ENCODE results near the gene ATP8A2. TPM values are rescaled to one million over a fixed set of nuclear protein-coding genes. Genes with fewer than 3 reads are reported as not detected.

ATP8A2 gene
- total and polyA plus RNA-seq, 10 of the 15 experiments (the other 5 are each of a cell fraction or from before 2014, with no cell fraction given): 0.01 to 0.04 (median 0.04) TPM; not detected in 7

DNA sequence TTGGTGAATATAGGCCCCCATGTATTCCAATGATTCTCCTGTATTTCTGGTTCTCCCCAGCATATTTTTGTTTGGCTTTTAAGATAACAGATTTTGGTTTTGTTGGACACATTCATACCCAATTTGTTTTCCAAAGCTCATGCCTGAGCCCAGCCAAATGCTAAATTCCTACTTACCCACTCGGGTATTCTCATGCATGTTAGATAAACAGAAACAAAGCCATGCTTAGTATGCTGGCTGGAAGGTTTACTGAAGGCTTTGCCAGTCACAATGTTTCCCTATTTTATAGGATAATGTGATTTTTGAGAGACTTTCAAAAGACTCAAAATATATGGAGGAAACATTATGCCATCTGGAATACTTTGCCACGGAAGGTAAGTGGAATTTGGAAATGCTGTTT lies 206.8 kb downstream of the ATP8A2 start:
- no peaks in the 10 kb centered on the region for H4K20me1 ChIP-seq (ENCODE audit: control insufficient read depth, insufficient read depth)
- ATAC-seq (no peak), FAIRE-seq (no peak), DNase-seq (ENCODE audit: low read depth, low spot score) (no peak)
- no peaks in the 10 kb centered on the region for H3K79me2 ChIP-seq (ENCODE audit: control insufficient read depth, insufficient read depth, low read length)
- H2AFZ ChIP-seq (ENCODE audit: control insufficient read depth, low read depth, low read length): no peak overlapping the region
- ChIA-PET POLR2A (no interaction called here), SMC1A (ENCODE audit: uncharacterized antibody, unreplicated experiment) (no interaction called here), CTCF (interaction anchor here (1.1 kb wide), 1 partner anchor 10 kb away, joined by 4 read pairs; no protein-coding TSS in a partner anchor), RAD21 (ENCODE audit: unreplicated experiment) (no interaction called here)
- intact Hi-C loops (cut with micrococcal nuclease; ENCODE audit: unreplicated experiment) (no loop called here), in situ Hi-C loops (cut with MboI) (no loop called here)
- no peak overlapping the region for H3K4me3 ChIP-seq
- H3K27ac ChIP-seq (ENCODE audit: control insufficient read depth, insufficient read depth): no peak overlapping the region
- TF ChIP-seq FOXM1 (IDR thresholded peaks at IDR 0.05; ENCODE audit: low read depth, low read length): no peak
- no peak for TF ChIP-seq CEBPB (IDR thresholded peaks at IDR 0.05; ENCODE audit: borderline replicate concordance in 1 of 2, low read depth in 2 of 2, low read length in 2 of 2)
- no peak for TF ChIP-seq ZNF24 (IDR thresholded peaks at IDR 0.05)
- no peak for TF ChIP-seq CBX3 (IDR thresholded peaks at IDR 0.05; ENCODE audit: borderline replicate concordance, low read depth)
- TF ChIP-seq HDAC6 (IDR thresholded peaks at IDR 0.05; ENCODE audit: unreplicated experiment): no peak
- no peak for TF ChIP-seq ZBED1 (IDR thresholded peaks at IDR 0.05; ENCODE audit: borderline replicate concordance)
- no peak for TF ChIP-seq KLF5 (IDR thresholded peaks at IDR 0.05; ENCODE audit: partially characterized antibody)
- no peak overlapping the region for H3K4me2 ChIP-seq (ENCODE audit: control insufficient read depth, insufficient read depth)
- BruUV-seq (replicated peaks): no TSS peak
- no peaks in the 10 kb centered on the region for H3K9me3 ChIP-seq (replicated peaks; ENCODE audit: control insufficient read depth, insufficient read depth, low read length)
- no peak overlapping the region for H3K9ac ChIP-seq (ENCODE audit: control insufficient read depth, insufficient read depth, low read length)
- H3K4me1 ChIP-seq (ENCODE audit: control insufficient read depth, insufficient read depth, low read length): no peaks in the 10 kb centered on the region
- WGBS (ENCODE audit: insufficient coverage, insufficient replicate concordance, low lambda C conversion rate, missing lambda C conversion rate): 0% methylated on average over 2 of the region's 2 CpGs
- H3K36me3 ChIP-seq (ENCODE audit: control insufficient read depth in 2 of 2, insufficient read depth in 2 of 2, low read length in 1 of 2): no peaks in the 10 kb centered on the region
- peaks cover 0 to under 1% of the 10 kb centered on the region in 2 experiments; a peak in 1 of 4 replicates for H3K27me3 ChIP-seq (replicated peaks in 1 of 2; ENCODE audit: control insufficient read depth in 2 of 2, insufficient read depth in 2 of 2, low read length in 1 of 2)

DNA sequence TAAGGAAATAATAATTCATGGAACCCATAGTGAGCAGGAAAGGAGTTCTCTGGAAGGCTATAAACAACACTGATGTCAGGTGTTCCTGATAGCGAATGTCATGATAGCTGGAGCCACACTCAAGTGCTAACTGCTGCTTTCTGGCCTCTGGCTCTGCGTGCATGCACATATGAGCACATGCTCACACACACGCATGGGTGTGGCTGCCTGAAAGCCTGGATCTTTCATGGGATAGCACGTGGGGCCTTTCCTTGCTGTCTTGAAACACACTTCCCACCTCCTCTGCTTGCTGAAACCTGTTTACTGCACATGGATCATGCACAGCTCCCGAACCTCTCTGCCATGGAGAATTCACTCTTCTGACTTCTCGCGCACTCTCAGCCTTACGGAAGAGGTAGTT lies 207.4 kb downstream of the ATP8A2 start:
- Histone ChIP-seq H3K4me1 (ENCODE audit: control insufficient read depth, insufficient read depth, low read length) (no peaks in the 10 kb centered on the region), H3K4me2 (ENCODE audit: control insufficient read depth, insufficient read depth) (no peak overlapping the region), H3K27me3 (replicated peaks in 1 of 2; ENCODE audit: control insufficient read depth in 2 of 2, insufficient read depth in 2 of 2, low read length in 1 of 2) (no peaks in the 10 kb centered on the region; a peak in 1 of 4 replicates), H2AFZ (ENCODE audit: control insufficient read depth, low read depth, low read length) (no peak overlapping the region), H3K9me3 (replicated peaks; ENCODE audit: control insufficient read depth, insufficient read depth, low read length) (no peaks in the 10 kb centered on the region), H3K79me2 (ENCODE audit: control insufficient read depth, insufficient read depth, low read length) (no peaks in the 10 kb centered on the region), H3K4me3 (no peak overlapping the region), H3K36me3 (ENCODE audit: control insufficient read depth in 2 of 2, insufficient read depth in 2 of 2, low read length in 1 of 2) (no peaks in the 10 kb centered on the region), H3K27ac (ENCODE audit: control insufficient read depth, insufficient read depth) (no peak overlapping the region), H3K9ac (ENCODE audit: control insufficient read depth, insufficient read depth, low read length) (no peak overlapping the region), H4K20me1 (ENCODE audit: control insufficient read depth, insufficient read depth) (no peaks in the 10 kb centered on the region)
- ATAC-seq (no peak), DNase-seq (ENCODE audit: low read depth, low spot score) (no peak), FAIRE-seq (no peak)
- intact Hi-C loops (cut with micrococcal nuclease; ENCODE audit: unreplicated experiment): no loop called here
- POLR2A ChIA-PET: no interaction called here
- no TSS peak for BruUV-seq (replicated peaks)
- in situ Hi-C loops (cut with MboI): no loop called here
- WGBS (ENCODE audit: insufficient coverage, insufficient replicate concordance, low lambda C conversion rate, missing lambda C conversion rate): 37% methylated on average over 8 of the region's 8 CpGs
- SMC1A ChIA-PET (ENCODE audit: uncharacterized antibody, unreplicated experiment): no interaction called here
- RAD21 ChIA-PET (ENCODE audit: unreplicated experiment): no interaction called here
- CTCF ChIA-PET: no interaction called here
- TF ChIP-seq BACH1 (IDR thresholded peaks at IDR 0.05; ENCODE audit: borderline replicate concordance) (no peak), CHD4 (IDR thresholded peaks at IDR 0.05) (no peak), HCFC1 (IDR thresholded peaks at IDR 0.05; ENCODE audit: low read length) (no peak), RFX5 (IDR thresholded peaks at IDR 0.05; ENCODE audit: low read depth, low read length) (no peak)
- TF ChIP-seq, protein P1, sequence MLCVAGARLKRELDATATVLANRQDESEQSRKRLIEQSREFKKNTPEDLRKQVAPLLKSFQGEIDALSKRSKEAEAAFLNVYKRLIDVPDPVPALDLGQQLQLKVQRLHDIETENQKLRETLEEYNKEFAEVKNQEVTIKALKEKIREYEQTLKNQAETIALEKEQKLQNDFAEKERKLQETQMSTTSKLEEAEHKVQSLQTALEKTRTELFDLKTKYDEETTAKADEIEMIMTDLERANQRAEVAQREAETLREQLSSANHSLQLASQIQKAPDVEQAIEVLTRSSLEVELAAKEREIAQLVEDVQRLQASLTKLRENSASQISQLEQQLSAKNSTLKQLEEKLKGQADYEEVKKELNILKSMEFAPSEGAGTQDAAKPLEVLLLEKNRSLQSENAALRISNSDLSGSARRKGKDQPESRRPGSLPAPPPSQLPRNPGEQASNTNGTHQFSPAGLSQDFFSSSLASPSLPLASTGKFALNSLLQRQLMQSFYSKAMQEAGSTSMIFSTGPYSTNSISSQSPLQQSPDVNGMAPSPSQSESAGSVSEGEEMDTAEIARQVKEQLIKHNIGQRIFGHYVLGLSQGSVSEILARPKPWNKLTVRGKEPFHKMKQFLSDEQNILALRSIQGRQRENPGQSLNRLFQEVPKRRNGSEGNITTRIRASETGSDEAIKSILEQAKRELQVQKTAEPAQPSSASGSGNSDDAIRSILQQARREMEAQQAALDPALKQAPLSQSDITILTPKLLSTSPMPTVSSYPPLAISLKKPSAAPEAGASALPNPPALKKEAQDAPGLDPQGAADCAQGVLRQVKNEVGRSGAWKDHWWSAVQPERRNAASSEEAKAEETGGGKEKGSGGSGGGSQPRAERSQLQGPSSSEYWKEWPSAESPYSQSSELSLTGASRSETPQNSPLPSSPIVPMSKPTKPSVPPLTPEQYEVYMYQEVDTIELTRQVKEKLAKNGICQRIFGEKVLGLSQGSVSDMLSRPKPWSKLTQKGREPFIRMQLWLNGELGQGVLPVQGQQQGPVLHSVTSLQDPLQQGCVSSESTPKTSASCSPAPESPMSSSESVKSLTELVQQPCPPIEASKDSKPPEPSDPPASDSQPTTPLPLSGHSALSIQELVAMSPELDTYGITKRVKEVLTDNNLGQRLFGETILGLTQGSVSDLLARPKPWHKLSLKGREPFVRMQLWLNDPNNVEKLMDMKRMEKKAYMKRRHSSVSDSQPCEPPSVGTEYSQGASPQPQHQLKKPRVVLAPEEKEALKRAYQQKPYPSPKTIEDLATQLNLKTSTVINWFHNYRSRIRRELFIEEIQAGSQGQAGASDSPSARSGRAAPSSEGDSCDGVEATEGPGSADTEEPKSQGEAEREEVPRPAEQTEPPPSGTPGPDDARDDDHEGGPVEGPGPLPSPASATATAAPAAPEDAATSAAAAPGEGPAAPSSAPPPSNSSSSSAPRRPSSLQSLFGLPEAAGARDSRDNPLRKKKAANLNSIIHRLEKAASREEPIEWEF (IDR thresholded peaks at IDR 0.05; ENCODE audit: insufficient replicate concordance, low read depth, low read length): no peak
- TF ChIP-seq, protein P2, sequence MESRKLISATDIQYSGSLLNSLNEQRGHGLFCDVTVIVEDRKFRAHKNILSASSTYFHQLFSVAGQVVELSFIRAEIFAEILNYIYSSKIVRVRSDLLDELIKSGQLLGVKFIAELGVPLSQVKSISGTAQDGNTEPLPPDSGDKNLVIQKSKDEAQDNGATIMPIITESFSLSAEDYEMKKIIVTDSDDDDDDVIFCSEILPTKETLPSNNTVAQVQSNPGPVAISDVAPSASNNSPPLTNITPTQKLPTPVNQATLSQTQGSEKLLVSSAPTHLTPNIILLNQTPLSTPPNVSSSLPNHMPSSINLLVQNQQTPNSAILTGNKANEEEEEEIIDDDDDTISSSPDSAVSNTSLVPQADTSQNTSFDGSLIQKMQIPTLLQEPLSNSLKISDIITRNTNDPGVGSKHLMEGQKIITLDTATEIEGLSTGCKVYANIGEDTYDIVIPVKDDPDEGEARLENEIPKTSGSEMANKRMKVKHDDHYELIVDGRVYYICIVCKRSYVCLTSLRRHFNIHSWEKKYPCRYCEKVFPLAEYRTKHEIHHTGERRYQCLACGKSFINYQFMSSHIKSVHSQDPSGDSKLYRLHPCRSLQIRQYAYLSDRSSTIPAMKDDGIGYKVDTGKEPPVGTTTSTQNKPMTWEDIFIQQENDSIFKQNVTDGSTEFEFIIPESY (IDR thresholded peaks at IDR 0.05): no peak

All from GM12878 (cell line).